HL-60 (cell line): ENCODE data around the gene STAMBP.

Experiments used
- GABPA ChIP-seq: IDR thresholded peaks from 2 replicates; pipeline ENCODE4 v1.6.1; 2012; ENCODE audit warnings: low read depth
- REST ChIP-seq: IDR thresholded peaks from 2 replicates; pipeline ENCODE4 v1.6.1; 2012; ENCODE audit warnings: low read depth; ENCODE audit not compliant: insufficient replicate concordance
- SPI1 ChIP-seq: IDR thresholded peaks from 2 replicates; pipeline ENCODE4 v1.6.1; 2012; ENCODE audit warnings: low read depth, mild to moderate bottlenecking, borderline replicate concordance
- TF ChIP-seq, protein P1 (sequence below): IDR thresholded peaks from one replicate; pipeline ENCODE4 v1.5.1; 2011; ENCODE audit warnings: low read length, control low read depth, inconsistent platforms; ENCODE audit not compliant: insufficient read depth

- TF ChIP-seq REST (no peak), SPI1 (no peak), GABPA (no peak)
- TF ChIP-seq, protein P1, sequence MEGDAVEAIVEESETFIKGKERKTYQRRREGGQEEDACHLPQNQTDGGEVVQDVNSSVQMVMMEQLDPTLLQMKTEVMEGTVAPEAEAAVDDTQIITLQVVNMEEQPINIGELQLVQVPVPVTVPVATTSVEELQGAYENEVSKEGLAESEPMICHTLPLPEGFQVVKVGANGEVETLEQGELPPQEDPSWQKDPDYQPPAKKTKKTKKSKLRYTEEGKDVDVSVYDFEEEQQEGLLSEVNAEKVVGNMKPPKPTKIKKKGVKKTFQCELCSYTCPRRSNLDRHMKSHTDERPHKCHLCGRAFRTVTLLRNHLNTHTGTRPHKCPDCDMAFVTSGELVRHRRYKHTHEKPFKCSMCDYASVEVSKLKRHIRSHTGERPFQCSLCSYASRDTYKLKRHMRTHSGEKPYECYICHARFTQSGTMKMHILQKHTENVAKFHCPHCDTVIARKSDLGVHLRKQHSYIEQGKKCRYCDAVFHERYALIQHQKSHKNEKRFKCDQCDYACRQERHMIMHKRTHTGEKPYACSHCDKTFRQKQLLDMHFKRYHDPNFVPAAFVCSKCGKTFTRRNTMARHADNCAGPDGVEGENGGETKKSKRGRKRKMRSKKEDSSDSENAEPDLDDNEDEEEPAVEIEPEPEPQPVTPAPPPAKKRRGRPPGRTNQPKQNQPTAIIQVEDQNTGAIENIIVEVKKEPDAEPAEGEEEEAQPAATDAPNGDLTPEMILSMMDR: no peak
Measured at GRCh38 chr2:73818296-73818695, 10.5 kb upstream of the STAMBP start.
